NAMALWA (cell line): ENCODE results near the gene LILRB2.
"Not testable (repeated sequence)": the region's sequence is repeated elsewhere in the genome, so short reads cannot be mapped to it uniquely, and the experiment has no call there.

ENCODE experiments used
- DNase-seq: peaks from one replicate; pipeline ENCODE4 v3.0.0-alpha.2; 2015; ENCODE audit warnings: low spot score

The LILRB2 gene

DNA sequence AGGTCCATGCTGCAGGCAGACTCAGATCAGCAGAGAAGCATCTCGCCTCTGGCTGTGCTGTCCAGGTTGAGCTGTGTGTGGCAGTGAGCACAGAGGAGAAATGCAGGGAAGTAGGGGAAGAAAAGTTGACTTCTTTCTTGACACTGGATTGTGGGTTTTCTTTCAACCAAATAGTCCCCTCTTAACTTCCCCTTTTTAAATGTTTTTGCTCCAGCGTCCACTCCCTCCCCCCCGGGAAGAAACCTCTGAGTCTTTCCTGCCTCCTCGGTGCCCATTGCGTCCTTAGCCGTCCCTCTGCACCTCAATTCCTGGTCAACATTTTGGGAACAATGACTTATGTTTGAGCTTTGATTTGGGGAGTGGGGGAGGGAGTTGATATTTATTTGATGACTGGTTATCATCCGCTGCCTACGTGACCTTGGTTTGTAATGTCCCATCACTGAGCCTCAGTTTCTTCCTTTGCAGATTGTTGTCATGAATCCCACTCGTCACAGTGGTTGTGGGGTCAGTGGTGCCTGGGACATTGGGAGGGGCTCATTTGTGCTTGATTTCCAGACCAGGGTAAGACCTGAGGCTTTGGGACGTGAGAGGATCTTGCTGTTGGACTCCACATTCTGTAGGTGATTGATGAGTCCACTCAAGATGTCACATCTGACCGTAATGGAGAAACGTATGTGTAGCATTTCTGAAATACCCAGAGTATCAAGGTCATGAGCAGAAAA is at the start of gene LILRB2:
Gene LILRB2, minus strand, starts transcription at position 104 of the 722 bp plus-strand sequence. CDS start 614 bp downstream, outside the sequence.
- no peak for DNase-seq

DNA sequence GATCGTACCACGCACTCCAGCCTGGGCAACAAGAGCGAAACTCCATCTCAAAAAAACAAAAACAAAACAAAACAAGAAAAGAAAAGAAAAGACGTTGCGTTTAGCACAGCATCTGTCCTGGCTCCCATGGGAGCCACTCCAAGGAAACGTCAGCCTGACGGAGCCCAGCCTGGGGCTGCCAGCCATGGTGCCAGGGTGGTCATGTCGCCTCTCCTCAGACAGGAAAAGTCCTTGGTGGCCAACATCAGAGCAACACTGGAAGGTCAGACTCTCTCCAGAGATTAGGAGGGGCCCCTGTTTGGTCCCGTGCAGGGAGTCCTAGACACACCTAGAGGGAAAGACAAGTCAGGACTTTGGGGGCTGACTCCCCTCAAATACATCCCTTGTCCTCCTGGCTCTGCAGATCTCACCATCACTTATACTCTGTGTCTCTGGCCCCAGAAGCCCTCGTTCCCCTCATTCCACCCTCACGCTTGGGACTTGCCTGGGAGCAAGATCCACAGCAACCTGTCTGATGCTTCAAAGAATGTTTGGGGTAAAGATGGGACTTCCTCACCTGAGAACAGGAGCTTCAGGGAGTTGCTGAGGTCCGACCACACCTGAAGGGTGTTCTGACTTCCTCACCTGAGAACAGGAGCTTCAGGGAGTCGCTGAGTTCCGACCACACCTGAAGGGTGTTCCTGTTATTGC is 48.7 kb upstream of the LILRB2 start:
- DNase-seq = no peak

DNA sequence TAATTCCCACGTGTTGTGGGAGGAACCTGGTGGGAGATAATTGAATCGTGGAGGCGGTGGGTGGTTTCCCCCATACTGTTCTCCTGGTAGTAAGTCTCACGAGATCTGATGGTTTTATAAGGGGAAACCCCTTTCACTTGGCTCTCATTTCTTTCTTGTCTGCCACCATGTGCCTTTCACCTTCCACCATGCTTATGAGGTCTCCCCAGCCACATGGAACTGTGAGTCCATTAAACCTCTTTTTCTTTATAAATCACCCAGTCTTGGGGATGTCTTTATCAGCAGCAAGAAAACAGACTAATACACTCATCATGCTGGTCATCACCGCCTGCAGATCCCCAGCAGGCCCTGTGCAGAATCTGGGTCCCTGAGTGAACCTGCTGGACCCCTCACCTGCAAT is 47.9 kb upstream of the LILRB2 start:
- DNase-seq = not testable (repeated sequence)

DNA sequence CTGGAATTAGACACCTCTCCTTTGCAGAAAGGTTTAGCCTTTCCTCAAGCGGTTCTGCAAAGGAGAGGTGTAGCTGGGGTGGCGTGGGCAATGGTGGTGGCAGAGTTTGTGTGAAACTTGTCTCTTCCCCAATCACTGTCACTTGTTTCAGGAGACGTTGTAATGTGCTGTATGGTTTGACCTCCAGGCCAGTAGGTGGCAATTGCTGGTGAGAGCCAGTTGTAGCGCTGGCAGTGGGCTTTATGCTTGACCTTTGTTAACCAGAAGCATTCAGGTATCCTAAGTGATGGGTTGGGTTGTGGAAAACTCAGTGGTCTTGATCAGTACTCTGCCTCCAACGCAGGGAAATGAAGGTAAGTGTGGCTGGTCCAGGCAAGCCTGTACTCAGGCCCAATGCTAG is 44.7 kb upstream of the LILRB2 start:
- DNase-seq = no peak

DNA sequence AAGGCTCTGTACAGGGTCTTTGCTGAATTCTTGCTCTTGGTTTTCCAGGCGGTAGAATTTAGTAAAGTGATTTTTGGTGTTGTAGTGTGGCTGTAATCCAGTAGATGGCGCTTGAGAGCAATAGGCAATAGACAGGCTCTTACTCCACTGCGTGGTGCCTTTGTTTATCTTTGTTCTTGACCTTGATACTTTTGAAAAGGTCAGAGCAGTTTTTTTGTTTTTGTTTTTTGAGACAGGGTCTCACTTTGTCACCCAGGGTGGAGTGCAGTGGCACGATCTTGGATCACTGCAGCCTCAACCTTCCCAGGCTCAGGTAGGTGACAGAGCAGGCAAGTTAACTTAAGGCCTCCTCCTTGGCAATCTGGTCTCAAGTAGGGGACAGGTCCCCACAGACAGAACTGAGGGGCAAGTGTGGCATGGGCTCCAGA is 44.3 kb upstream of the LILRB2 start:
- peak; percentile 77 for DNase-seq

DNA sequence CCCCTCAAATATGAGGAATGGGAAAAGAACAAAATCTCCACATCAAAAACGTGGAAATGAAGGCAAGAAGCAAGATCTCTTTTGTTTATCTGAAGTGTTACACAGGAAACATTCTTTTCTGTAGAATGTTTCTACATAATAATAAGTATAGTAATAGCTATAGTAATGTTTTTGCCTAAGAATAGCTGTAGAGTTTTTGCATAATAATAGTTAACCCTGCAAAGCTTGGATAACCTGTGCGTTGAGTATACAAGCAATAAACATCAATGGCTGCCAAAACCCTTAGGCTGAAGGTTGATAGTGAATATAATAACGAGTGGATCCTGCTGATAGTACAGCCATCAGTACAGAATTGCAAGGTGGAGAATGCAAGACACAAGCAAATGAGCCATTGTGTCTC is 43.2 kb upstream of the LILRB2 start:
- DNase-seq = no peak

DNA sequence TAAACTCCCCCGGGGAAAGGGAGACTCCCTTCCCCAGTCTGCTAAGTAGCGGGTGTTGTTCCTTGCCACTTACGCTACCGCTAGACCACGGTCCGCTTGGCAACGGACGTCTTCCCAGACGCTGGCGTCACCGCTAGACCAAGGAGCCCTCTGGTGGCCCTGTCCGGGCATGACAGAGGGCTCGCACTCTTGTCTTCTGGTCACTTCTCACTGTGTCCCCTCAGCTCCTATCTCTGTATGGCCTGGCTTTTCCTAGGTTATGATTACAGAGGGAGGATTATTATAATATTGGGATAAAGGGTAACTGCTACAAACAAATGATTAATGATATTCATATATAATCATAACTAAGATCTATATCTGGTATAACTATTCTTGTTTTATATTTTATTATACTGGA is 42.0 kb upstream of the LILRB2 start:
- DNase-seq = not testable (repeated sequence)

DNA sequence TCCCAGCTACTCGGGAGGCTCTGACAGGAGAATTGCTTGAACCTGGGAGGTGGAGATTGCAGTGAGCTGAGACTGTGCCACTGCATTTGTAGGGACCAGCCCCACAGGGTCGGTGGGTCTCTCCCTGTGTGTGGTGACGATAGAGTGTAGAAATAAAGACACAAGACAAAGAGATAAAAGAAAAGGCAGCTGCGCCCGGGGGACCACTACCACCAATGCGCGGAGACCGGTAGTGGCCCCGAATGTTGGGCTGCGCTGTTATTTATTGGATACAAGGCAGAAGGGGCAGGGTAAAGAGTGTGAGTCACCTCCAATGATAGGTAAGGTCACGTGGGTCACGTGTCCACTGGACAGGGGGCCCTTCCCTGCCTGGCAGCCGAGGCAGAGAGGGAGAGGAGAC is 41.4 kb upstream of the LILRB2 start:
- DNase-seq = not testable (repeated sequence)

DNA sequence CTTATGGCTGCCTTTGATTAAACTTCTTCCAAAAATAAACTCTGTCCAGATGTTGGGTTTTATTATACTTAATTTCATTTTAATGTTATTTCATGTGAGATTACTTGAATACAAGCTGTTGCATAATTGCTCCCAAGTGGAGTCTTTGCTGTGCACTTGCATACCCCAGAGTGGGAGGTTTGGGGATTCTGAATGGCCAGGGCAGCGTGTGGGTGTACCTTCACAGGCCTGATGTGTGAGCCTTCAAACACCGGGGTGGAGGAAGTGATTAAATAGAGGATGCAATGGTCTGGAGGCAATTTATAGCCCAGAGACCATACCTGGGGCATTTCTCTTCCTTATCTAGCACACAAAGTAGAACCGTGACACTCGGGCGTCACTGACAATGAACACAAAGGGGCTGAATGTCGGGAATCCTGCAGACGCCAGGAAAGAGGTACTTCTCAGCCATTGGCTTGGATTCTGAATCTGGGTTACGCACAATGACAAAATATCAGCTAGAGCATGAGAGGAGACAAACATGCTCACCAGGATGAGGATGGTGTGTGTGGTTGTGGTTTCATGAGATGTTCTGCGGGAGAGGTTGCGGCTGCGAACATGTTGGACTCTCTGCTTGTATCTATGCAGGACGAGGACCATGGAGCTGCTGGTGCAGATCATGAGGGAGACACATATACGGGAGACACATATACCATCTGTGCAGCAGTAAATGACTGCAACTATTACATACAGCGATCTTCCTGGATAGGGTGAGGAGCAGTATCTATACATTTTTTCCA is 39.2 kb upstream of the LILRB2 start:
- no peak for DNase-seq

DNA sequence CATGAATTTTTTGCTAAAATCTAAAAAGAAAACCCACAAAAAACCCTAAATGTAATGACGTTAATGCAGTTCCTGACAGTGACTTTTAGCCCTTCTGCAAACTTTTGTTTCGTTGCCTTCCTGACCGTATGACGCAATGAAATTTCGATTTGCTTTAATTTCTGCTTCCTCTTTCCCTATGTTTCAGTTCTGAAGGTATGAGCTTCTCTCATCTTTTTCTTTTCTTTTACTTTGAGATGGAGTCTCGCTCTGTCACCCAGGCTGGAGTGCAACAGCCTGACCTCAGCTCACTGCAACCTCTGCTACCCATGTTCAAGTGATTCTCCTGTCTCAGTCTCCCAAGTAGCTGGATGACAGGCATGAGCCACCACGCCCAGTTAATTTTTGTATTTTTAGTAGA is 38.1 kb upstream of the LILRB2 start:
- no peak for DNase-seq

DNA sequence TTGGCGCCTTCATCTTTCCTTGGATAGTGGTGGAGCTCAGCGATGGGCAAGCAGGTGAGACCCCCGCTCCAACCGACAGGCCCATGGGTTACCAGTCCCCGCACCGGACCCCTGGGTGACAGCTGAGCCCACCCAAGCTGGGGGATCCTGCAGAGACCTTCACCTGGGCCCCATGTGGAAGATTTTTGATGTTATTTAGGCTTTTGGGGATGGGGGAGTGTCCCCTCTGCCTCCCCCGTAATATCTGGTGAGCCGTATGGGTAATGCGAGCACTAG is 37.0 kb upstream of the LILRB2 start:
- no peak for DNase-seq

DNA sequence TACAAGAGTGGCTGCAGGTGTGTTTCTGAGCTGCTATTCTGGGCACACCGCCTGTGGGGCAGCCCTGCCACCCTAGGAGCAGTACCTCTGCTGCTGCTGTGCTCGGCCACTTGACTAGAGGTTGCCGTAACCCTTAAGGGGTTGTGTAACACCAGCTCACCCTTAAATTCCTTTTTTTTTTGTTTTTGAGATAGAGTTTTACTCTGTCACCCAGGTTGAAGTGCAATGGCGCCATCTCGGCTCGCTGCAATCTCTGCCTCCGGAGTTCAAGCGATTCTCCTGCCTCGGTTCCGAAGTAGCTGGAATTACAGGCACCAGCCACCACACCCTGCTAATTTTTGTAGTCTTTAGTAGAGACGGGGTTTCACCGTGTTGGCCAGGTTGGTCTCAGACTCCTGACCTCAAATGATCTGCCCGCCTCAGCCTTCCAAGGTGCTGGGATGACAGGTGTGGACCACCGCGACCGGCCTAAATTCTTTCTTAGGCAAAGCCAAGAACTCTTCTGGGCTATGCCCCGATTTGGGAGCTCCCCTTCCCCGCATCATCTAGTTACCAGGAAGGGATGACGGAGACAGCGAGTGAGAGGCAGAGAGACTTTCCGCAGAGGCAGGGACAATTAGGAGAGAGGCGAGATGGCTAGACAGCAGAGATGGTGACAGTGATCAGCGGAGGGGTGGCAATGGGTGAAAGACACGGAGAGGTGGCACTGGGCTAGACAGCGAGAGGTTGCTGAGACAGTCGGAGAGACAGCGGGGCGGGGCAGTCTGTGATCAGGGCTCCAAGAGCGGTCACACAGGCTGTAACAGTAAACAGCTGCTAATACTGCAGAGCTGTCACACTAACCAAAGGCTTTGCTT is 36.4 kb upstream of the LILRB2 start:
- DNase-seq = no peak

DNA sequence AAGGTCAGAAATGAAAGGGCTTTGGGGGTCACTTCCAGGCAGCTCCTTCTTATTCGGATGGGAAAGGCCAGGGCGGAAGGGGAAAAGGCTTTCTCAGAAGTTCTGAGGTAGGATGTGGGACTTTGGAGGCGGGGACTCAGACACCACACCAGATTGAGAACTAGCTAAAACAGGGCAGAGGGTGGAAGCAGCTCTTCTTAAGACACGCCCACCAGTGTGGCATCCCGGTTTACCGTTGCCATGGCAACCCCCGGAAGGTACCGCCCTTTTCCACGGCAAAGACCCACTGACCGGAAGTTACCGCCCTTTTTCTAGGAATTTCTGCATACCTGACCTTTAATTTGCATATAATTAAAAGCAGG is 35.8 kb upstream of the LILRB2 start:
- DNase-seq = no peak

DNA sequence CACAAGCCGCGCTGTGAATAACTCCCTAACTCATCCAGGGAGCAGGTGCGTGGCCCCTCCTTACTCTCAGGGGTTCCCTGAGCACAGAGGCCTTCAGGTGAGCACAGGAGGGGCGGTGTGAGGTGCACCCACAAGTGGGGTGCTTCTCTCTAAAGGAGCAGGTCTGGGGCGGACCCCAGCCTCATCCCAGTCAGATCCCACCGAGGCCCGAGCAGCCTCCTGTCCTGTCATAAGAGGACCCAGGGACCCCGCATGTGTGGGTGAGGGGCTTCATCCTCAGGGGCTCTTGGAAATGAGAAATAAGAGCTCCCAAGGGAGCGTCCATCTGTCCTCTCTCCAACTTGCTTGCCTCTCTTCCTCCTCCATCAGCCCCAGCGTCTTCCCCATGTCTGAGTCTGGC is 35.0 kb upstream of the LILRB2 start:
- DNase-seq = no peak

DNA sequence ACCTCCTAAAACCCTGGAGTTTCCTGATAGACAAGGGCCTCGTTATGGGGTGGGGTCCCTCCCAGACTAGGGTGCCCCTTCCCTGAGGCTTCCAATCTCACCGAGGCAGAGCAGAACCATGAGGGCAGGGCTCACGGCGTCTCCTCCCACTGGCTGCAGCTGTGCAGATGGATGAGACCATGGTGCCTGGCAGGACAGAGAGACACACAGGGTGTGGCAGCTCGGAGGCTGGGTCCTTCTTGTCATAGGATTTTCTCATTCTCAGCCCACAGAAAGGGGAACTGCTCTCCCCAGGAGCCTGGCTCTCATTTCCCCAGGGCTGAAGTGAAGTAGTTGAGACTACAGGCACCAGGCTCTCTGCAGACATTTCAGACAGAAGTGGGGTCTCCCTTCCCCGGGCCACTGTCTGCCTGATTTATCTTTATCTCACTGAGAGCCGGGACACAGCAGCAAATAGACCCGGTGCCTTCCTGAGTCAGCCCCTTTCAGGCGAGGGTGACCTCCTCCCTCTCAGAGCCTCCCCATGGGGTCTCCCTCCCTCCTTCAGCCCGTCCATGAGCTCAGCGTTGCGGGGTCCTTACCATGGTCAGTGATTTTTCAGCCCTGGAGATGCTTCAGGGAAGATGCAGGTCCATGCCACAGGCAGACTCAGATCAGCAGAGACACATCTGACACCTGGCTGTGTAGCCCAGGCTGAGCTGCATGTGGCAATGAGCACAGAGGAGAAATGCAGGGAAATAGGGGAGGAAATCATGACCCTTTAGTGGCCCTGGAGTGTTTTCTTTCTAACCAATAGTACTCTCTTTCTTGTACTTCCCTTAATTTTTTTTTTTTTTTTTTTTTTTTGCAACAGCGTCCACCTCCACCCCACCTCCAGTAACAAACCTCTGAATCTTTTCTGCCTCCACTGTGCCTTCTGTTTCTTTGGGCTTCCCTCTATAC is 31.8 kb upstream of the LILRB2 start, which contains the start of gene LILRA5:
Gene LILRA5, minus strand, starts transcription at position 731 of the 942 bp plus-strand sequence. Its CDS starts 147 bp downstream, at position 584.
- peak; percentile 22 for DNase-seq

DNA sequence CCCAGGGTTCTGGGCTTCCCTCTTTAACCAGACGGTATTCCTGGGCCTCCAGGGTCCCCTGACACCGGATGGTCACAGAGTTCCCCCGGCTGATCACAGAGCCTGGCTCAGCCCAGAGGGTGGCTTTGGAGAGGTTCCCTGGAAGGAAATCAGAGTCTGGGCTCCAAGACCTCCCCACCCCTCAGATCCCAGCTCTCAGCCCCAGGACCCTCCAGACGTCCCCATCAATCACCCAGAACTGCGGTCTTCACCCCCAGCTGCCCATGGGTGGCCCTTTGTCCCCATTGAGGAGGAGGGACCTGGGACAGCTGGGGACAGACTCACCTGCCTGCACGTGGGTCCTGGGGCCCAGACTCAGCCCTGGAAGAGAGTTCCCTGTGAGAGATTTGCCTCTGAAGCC is 31.1 kb upstream of the LILRB2 start:
- no peak for DNase-seq

DNA sequence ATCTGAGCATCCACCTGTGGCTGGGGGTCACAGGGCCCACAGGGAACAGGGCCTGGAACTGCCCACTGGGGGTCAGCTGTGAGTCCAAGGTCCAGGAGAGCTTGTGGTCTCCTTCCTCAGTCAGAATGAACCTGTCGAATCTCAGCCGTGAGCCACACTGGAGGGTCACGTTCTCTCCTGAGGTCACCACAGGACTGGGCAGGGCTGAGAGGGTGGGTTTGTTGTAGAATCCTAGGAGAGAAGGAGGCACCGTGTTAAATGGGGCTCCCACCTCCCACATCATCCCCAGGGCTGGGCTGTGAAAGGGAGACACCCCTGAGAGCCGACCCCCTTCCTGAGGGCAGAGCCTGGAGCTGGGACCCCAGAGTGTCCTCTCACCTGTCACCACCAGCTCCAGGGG is 30.6 kb upstream of the LILRB2 start:
- no peak for DNase-seq

DNA sequence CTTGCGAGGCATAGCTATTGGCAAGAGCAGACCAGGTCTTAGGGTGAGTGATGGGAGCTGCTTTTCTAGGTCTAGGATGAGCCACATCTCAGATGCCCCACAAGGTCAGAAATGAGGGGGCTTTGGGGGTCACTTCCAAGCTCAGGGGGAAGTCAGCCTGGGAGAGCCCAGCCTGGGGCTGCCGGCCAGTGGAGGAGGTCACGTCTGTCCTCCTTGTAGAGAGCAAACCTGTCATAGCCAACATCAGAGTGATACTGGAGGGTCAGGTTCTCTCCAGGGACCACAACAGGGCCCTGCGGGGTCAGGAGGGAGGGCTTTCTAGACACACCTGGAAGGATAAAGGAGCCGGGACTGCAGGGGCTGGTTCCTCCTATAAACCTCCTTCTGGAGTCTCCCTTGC is 29.6 kb upstream of the LILRB2 start:
- no peak for DNase-seq

DNA sequence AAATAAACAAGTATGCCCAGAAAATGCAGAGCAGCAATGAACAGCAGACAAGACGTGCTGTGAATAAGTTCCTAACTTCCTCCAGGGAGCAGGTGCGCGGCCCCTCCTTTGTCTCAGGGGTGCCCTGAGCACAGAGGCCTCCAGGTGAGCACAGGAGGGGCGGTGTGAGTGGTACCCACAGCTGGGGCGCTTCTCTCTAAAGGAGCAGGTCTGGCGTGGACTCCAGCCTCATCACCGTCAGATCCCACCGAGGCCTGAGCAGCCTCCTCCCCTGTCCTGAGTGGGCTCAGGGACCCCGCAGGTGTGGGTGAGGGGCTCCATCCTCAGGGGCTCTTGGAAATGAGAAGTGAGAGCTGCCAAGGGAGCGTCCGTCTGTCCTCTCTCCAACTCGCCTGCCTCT is 28.9 kb upstream of the LILRB2 start:
- no peak for DNase-seq

DNA sequence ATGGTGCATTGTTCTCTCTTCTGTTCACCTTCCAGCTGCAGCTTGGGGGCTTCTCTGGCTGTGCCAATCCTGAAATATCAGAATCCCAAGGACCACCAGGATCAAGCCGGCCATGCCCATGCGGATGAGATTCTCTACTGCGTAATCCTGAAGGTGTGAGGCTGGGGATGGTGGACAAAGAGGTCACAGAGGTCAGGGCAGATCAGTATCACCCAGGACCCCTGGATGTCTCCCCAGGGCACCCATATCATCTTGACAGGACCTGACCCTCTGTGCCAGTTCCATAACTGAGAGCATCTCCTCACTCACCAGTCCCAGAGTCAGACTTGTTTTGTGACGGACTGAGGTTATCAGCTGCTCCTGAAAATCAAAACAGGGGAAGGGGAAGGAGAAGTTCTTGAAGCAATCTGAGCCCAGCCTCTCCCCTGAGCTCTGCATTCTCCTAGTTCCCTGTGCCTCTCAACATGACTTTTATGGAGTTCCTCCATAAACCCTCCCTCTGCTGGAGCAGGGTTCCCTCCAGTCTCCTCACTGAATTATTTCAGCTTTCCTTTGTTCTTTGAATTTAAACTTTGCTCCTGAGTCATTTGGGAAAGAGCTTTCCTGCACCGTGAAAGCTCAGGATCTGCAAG is 26.6 kb upstream of the LILRB2 start:
- DNase-seq = no peak

DNA sequence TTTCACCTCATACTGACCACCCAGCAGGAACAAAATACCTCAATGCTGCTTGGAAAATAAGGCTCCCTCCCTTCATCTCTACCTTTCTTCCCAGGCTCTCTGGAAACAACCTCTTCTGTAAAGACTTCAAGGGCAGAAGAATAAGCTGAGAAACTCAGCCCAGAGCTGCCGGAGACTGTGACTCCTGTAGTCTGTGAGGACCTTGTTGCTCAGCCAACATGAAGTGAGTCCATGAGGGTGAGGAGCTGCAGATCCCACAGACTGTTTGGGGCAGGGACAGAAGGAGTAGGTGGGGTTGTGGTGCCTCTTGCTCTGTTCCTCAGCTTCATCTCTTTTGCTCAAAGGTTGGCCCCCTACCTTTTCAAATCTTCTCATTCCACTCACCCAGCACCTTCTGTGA is 24.2 kb upstream of the LILRB2 start:
- DNase-seq = no peak
